ENCODE data around the gene DNAJC1.
"Not testable (repeated sequence)": the region's sequence is repeated elsewhere in the genome, so short reads cannot be mapped to it uniquely, and the experiment has no call there.

DNAJC1 gene

DNA sequence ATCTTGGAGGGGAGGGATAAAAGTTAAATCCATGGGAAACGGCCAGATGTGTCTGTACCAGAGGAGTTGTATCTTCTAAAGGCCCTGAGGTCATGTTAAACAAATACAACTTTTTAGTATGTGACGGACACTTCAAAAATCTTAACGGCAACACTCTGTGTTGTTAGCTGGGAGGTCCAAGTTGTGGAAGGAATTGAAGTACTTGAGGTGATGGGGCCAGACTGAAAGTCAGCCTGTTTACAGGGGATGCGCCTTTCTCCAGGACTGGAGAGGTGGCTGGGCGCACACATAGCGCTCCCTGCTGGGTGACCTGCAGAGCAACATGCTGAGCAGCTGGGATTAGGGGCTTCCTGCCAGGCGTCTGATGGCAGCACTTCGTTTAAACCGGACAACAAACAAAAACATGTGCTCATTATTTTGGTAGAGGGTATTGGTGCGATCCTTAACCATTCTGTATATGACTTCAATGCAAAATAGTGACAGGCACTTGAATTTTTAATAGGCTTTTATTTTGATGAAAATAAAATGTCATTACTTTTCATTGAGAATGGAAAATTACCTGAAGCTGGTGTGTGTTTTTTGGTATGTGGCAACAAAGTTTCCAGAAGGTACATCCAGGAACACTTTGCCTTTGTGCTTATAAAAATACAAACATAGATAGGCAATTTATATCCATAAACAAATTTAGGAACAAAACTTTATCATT, 271.3 kb downstream of the DNAJC1 start:
- no peak for FAIRE-seq
- DNase-seq (ENCODE audit: low spot score), result peak; percentile 31

DNA sequence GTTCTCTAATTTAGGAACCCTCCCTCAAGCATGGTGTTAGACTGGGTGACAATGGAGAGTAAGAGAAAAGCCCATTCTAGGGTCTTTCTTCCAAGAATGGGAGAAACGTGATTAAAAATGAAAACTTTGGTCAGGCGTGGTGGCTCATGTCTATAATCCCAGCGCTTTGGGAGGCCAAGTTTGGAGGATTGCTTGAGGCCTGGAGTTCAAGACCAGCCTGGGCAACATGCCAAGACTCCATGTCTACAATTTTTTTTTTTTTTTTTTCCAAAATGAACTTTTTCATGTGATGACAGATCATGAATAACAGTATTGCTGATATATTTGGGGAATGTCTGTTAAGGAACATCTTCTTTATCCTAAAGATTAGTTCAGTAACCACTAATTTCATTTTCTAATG, 274.9 kb downstream of the DNAJC1 start:
- no peak for FAIRE-seq
- no peak for DNase-seq (ENCODE audit: low spot score)

DNA sequence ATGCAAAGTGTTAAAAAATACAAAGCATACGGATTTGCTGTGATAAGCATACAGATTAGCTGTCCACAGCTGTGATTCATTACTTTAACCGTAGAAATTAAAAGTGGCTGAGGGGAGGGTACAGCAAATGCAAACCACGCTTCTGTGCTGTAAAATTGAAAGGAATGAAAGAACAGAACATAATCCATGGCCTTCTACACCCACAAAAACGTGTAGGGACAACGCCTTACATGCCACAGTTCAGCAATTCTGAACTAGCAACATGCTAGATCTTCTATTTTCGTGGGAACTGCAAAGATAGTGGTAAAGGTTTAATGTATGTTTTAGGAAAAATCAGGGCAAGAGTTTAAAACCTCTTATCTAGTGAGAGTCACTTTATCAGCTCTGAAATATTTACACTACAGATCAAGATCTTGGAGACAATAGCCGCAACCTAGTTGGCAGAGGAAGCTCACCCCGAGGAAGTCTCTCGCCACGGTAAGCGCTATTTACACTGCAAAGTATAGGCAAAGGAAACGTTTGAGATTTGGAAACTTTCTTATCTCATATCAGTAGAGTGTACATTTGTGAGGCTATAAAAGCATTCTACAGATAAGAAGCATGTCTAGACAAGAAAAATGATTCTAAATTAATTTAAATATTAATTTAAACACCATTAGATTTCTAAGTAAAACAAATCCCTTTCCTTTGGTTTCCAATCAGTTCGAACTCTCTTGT, 275.9 kb downstream of the DNAJC1 start:
- no peak for FAIRE-seq
- DNase-seq (ENCODE audit: low spot score), result no peak

DNA sequence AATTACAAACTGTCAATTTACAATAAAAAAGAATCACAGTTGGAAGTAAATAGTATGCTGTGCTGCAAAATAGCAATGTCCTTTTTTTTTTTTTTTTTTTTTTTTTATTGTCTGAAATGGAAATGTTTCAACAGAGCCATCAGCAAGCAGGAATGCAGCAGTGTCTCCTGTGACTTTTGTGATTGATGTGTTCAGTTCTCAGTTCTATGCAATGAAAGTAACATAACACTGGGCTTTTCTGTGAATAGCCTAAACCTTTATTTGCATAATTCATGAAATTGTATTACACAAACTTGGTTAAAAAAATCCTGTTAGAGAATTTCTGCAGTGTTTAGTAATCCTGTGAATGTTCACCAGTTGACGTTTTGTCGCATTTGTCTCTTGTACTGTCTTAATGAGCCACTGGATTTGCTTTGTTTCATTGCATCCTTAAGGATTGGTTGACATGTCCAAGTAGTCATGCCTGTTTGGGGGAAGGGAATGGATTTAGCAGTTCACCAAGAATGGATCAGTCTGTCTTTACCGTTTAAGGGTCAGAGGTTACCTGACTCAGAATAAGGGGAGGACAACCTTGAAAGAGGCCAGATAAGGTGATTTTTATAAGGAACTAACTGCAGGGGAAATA, 276.8 kb downstream of the DNAJC1 start:
- no peak for FAIRE-seq
- peak; percentile 22 for DNase-seq (ENCODE audit: low spot score)

DNA sequence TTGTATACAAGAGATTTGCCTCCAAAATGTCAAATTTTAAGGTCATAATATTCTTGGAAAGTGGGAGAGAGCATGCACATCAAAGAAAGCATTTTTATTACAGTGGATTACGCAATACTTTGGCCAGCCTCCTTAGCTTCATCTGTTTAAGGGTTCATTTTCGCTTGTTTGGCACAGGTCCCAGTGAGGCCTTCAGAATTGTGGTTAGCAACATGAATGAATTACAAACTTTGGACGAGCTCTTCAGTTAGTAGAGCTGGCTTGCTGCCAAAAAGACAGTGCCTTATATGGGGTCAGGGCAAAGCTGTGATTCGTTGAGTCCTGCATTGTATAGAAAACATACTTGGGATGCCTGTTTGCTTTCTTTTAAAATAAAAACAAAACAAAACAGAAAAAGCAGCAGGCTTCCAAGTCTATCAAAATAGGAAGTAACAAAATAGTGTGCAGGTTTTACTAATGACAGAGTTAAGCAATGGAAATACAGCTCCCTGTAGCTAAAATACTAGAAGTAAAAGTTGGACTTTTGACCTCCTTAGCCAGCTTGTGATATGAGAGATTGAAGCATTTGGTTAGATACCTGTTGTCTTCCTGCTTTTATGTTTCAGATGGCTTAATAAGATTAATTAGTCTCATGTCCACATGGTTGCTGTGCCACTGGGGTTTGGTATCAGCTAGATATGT, 278.7 kb downstream of the DNAJC1 start:
- FAIRE-seq, result peak; percentile 98

DNA sequence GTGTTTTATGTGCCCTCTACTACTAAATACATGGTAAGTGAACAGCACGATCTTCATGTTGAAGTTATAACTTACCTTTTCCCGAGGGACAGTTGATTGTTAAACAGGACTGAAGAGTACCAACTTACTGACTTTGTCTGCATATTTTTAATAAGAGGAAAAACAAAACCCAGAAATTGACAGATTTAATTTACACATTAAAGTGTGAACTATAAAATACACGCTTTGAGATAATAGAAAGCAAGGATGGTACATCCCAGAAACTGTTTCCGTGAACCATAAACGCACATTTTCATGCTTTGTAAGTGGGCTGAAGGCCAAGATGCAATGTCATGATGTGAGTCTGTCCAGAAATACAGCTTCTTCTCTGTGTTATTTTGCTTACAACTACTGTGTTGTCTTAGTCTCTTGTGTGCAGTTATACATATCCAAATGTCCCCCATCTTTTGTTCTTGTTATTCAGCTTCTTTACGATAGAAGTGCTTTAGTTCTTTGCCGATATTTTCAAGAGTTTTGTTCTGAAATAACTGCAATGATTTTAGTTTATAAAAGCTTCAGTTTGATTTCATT, 279.4 kb downstream of the DNAJC1 start:
- no peak for FAIRE-seq
- no peak for DNase-seq (ENCODE audit: low spot score)

More for the DNA sequence above, 278.7 kb downstream of the DNAJC1 start:
- DNase-seq (ENCODE audit: low spot score), result peak; percentile 98

DNA sequence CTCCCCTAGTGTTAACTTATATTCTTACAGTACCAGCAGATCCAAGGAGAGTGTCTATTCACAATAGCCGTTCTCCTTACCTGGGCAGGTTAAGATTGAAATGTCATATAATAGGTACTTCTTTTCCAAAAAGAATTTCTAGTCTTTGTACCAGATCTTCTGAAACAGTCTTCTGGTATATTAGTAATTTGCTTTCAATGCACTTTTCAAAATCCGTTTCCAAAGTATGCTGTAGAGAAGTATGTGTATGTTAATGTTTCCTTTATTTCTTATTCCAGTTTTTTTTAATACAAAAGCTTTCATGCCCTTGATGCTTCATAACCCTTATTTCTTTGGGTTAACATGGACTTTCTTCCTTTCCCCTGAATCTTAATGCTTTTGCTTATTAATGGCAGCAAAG, 281.3 kb downstream of the DNAJC1 start:
- FAIRE-seq (no peak), DNase-seq (ENCODE audit: low spot score) (no peak)

DNA sequence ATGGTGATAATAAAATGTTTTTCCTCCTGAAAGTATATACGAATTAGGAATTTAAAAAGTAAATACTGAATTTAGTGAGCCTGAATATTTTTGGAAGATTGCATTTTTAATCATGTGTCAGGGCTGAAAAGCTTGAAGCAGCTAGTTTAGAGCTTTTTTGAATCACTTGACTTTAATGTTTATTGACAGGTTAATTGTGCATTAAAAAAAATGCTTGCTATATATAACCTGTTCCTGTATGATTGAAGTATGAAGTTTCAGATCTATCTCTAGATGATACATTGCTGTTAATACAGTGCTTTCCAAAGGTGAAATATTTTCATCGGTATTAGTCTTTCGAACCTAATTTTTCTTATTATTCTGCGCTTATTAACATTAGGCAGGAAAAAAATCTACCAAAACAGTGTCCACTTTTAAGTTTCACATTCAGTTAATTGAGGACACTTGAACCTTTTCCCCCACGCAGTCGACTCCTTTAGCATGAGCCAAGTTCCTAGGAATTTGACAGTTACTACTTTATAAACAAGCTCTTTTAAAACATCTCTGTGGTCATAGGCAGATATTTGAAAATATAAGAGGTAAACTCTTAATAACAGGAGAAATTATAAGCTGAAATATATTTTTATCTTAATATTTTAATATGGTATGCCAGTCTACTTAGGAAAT, 282.4 kb downstream of the DNAJC1 start:
- no peak for FAIRE-seq

DNA sequence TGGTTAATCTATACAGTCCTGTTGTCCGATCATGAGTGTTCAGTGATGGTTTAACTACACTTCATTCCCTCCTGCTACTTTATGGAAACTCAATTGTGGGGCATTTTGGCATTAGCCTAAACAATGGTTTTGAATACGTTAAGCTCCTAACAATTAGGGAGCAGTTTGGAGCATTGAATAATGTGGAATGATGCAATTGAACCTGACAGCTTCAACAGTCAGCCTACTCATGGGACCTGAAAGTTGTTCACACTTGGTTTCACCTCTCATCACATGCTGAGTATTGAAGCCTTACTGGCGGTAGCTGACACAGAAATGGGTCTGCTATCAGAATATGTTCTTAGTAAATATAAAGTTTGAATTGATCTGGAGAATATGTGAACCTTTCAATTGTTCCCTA, 283.4 kb downstream of the DNAJC1 start:
- no peak for DNase-seq (ENCODE audit: low spot score)
- no peak for FAIRE-seq

More for the DNA sequence above, 282.4 kb downstream of the DNAJC1 start:
- no peak for DNase-seq (ENCODE audit: low spot score)

DNA sequence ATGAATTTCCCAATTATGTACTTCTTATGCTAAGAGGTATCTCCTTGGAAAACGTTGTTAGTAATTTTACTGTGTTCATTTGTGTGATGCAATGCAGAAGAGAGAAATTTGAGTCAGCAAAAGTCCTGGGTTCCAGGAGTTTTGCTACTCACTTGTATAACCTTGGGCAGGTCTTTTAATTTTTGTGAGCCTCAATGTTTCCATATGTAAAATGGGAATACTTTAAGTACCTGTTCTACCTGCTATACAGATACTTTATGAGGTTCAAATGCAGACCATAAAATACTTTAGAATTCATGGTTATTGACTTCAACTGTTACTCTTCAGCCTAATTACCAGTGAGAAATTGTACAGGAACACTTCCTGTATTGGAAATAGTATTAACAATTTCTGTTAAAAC, 284.0 kb downstream of the DNAJC1 start:
- no peak for DNase-seq (ENCODE audit: low spot score)
- no peak for FAIRE-seq

DNA sequence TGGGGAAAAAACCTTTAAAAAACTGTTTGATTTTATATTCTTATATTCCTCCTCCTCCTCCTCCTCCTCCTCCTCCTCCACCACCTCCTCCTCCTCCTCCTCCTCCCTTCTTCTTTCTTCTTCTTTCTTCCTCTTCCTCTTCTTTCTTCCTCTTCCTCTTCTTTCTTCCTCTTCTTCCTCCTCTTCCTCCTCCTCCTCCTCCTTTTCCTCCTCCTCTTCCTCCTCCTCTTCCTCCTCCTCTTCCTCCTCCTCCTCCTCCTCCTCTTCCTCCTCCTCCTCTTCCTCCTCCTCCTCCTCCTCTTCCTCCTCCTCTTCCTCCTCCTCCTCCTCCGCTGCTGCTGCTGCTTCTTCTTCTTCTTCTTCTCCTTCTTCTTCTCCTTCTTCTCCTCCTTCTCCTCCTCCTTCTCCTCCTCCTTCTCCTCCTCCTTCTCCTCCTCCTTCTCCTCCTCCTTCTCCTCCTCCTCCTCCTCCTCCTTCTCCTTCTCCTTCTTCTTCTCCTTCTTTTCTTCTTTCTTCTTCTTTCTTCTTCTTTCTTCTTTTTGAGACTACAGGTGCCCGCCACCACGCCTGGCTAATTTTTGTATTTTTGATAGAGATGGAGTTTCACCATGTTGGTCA, 286.0 kb downstream of the DNAJC1 start:
- DNase-seq (ENCODE audit: low spot score); FAIRE-seq: not testable (repeated sequence)

DNA sequence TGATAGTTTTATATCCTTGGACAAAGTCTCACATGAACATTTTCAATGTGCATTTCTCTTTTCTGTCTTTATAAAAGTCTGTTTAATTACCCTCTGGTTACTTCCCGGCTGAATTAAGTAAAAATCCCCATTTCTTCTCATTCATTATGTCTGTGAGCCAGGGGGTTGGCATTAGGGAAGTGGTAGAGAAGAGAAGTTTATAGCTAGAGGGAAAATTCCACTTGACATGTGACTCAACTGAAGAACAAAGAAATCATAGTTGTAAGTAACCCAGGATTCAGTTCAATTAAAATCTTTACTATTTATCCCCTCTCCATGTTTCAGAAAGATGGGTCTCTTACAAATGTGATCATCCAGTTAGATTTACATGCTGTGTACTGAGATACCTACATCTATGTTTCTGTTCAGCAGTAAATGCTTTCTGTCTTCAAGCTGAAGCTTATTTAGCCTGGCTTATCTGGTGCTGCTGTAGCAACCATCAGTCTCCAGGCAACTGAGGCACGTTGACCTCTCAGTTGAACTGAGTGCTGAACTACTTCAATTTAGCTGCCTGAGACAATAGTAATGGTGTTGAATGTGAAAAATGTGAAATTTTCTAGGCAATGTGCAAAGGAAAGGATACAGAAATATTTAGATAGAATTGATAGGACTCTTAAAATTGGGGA, 287.9 kb downstream of the DNAJC1 start:
- FAIRE-seq, result no peak
- DNase-seq (ENCODE audit: low spot score), result no peak

DNA sequence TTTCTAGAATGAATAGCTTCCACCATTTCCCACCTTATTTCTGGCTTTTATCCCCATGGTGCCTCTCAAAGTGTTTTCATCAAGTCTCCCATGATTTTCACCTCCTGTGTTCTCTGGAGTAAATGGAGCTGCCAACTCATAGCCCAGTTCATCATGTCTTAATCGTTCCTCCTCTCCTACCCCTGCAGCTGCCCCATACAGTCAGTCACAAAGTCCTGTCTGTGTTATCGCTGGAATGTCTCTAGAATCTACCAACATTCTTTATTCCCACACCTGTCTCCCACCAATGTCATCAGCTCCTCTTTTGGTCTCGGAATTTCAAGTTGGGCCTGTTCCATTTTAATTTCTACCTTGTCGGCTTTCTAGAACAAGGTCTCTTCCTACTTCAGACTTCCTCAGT, 290.6 kb downstream of the DNAJC1 start:
- FAIRE-seq (no peak), DNase-seq (ENCODE audit: low spot score) (no peak)

DNA sequence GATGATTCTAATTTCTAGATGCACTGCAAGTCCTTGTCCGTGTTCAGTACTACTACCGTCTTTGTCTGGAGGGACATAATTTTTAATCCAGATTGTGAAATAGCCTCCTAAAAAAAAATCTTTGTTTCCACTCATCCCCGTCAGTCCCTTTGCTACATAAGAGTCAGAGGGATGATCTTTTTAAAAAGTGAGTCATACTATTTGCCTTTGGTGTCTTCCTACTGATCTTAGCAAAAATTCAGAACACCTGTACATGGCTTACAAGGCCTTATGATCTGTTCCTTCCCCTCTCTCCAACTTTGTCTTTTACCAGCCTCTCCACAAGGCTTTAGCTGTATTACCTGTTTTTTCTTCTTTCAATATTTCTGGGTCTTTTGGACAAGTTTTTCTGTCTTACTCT, 296.0 kb downstream of the DNAJC1 start:
- FAIRE-seq (no peak), DNase-seq (ENCODE audit: low spot score) (no peak)

Data from RCC 7860 (cell line).